WTC11 (cell line): Measurements from ENCODE around the gene OR13C3. TPM values are rescaled to one million over a fixed set of nuclear protein-coding genes. Genes with fewer than 3 reads are reported as not detected.

Source experiments
- ATAC-seq: fragments of 200-7000 bp; cut with Tn5 transposase; 2 replicates; pipeline ENCODE4 v1.10.0; 2021; ENCODE audit warnings: mild to moderate bottlenecking, moderate library complexity
- CTCF ChIA-PET: fragments of 300-600 bp; sonication (Branson Sonifier 250); formaldehyde crosslinking; loops from one replicate; lab custom pipeline; 2021; ENCODE audit warnings: antibody characterized with exemption; lab: Charles Lee
- POLR2A ChIA-PET: fragments of 350-600 bp; sonication (Branson Sonifier 250); formaldehyde crosslinking; loops from one replicate; lab custom pipeline; 2021; ENCODE audit warnings: antibody characterized with exemption; lab: Charles Lee
- DNase-seq: peaks from one replicate; pipeline ENCODE4 v3.0.0; 2021; ENCODE audit warnings: low spot score
- H3K27ac Mint-ChIP-seq: 2 replicates; pipeline ENCODE4 v1.8.0; 2021; ENCODE audit warnings: mixed read lengths
- H3K27me3 Mint-ChIP-seq: 2 replicates; pipeline ENCODE4 v1.8.0; 2021; ENCODE audit warnings: low read depth, mild to moderate bottlenecking, moderate library complexity, mixed read lengths
- H3K36me3 Mint-ChIP-seq: 2 replicates; pipeline ENCODE4 v1.8.0; 2021; ENCODE audit warnings: mixed read lengths
- H3K4me1 Mint-ChIP-seq: 2 replicates; pipeline ENCODE4 v1.8.0; 2022; ENCODE audit warnings: mixed read lengths
- H3K4me3 Mint-ChIP-seq: 2 replicates; pipeline ENCODE4 v1.8.0; 2021; ENCODE audit warnings: mild to moderate bottlenecking, moderate library complexity, mixed read lengths
- H3K9me3 Mint-ChIP-seq: 2 replicates; pipeline ENCODE4 v1.8.0; 2021; ENCODE audit warnings: mixed read lengths
- CREM ChIP-seq: sonication (generic); formaldehyde crosslinking; IDR thresholded peaks from 2 replicates; pipeline ENCODE4 v1.8.1; 2022; ENCODE audit warnings: mild to moderate bottlenecking, missing genetic modification reagents, moderate library complexity
- ESRRA ChIP-seq: sonication (generic); formaldehyde crosslinking; IDR thresholded peaks from 2 replicates; pipeline ENCODE4 v1.8.1; 2022; ENCODE audit warnings: mild to moderate bottlenecking, missing genetic modification reagents, borderline replicate concordance
- GRHL2 ChIP-seq: fragments of 250-450 bp; sonication (Bioruptor Pico); IDR thresholded peaks from 2 replicates; pipeline ENCODE4 v1.8.0; 2022; ENCODE audit warnings: mild to moderate bottlenecking, moderate library complexity; ENCODE audit not compliant: insufficient replicate concordance, severe bottlenecking
- IRF1 ChIP-seq: sonication (generic); formaldehyde crosslinking; IDR thresholded peaks from 2 replicates; pipeline ENCODE4 v1.8.0; 2023; ENCODE audit warnings: missing genetic modification reagents
- JUN ChIP-seq: sonication (generic); formaldehyde crosslinking; IDR thresholded peaks from 2 replicates; pipeline ENCODE4 v1.8.0; 2023; ENCODE audit warnings: mild to moderate bottlenecking, missing genetic modification reagents
- NFATC4 ChIP-seq: fragments of 250-450 bp; sonication (Bioruptor Pico); IDR thresholded peaks from 2 replicates; pipeline ENCODE4 v1.9.0; 2021; ENCODE audit warnings: mild to moderate bottlenecking
- NFE2L1 ChIP-seq: sonication (generic); formaldehyde crosslinking; IDR thresholded peaks from 2 replicates; pipeline ENCODE4 v1.8.1; 2023; ENCODE audit warnings: missing genetic modification reagents
- OVOL2 ChIP-seq: fragments of 250-450 bp; sonication (Bioruptor Pico); IDR thresholded peaks from 2 replicates; pipeline ENCODE4 v1.9.0; 2021; ENCODE audit warnings: mild to moderate bottlenecking, borderline replicate concordance
- PRRX2 ChIP-seq: fragments of 250-450 bp; sonication (Bioruptor Pico); IDR thresholded peaks from 2 replicates; pipeline ENCODE4 v1.8.0; 2021; ENCODE audit warnings: mild to moderate bottlenecking
- RORB ChIP-seq: fragments of 250-450 bp; sonication (Bioruptor Pico); IDR thresholded peaks from 2 replicates; pipeline ENCODE4 v1.9.0; 2021; ENCODE audit warnings: mild to moderate bottlenecking
- SOX15 ChIP-seq: fragments of 250-450 bp; sonication (Bioruptor Pico); IDR thresholded peaks from 2 replicates; pipeline ENCODE4 v1.9.0; 2021; ENCODE audit warnings: mild to moderate bottlenecking
- ZBTB21 ChIP-seq: sonication (generic); formaldehyde crosslinking; IDR thresholded peaks from 2 replicates; pipeline ENCODE4 v1.8.1; 2023; ENCODE audit warnings: mild to moderate bottlenecking, missing genetic modification reagents, borderline replicate concordance
- total RNA-seq: library from RNA; stranded (reverse); gene quantifications from 3 replicates; pipeline ENCODE4 v1.2.3, GENCODE V29; 2021
- TF ChIP-seq, protein P1 (sequence below): sonication (generic); formaldehyde crosslinking; IDR thresholded peaks from 2 replicates; pipeline ENCODE4 v1.8.0; 2023; ENCODE audit warnings: mild to moderate bottlenecking, missing genetic modification reagents
- TF ChIP-seq, protein P2 (sequence below): sonication (generic); formaldehyde crosslinking; conservative IDR thresholded peaks from 2 replicates; pipeline ENCODE4 v1.8.1; 2022; ENCODE audit warnings: mild to moderate bottlenecking, missing genetic modification reagents
- TF ChIP-seq, protein P3 (sequence below): sonication (generic); formaldehyde crosslinking; IDR thresholded peaks from 2 replicates; pipeline ENCODE4 v1.8.0; 2023; ENCODE audit warnings: missing genetic modification reagents, mild to moderate bottlenecking, borderline replicate concordance
- TF ChIP-seq, protein P4 (sequence below): sonication (generic); formaldehyde crosslinking; IDR thresholded peaks from 2 replicates; pipeline ENCODE4 v1.8.1; 2023; ENCODE audit warnings: mild to moderate bottlenecking, missing genetic modification reagents, moderate library complexity
- TF ChIP-seq, protein P5 (sequence below): fragments of 250-450 bp; sonication (Bioruptor Pico); IDR thresholded peaks from 2 replicates; pipeline ENCODE4 v1.9.0; 2021; ENCODE audit warnings: mild to moderate bottlenecking
- TF ChIP-seq, protein P6 (sequence below): fragments of 250-450 bp; sonication (Bioruptor Pico); conservative IDR thresholded peaks from 2 replicates; pipeline ENCODE4 v1.9.0; 2021; ENCODE audit warnings: mild to moderate bottlenecking

Gene OR13C3
- total RNA-seq, 1 experiment from 2014 or later = not detected

GRCh38 chr9:104506565-104506964 is 30.1 kb downstream of the OR13C3 start (continued):
- TF ChIP-seq GRHL2 (CRISPR knock-in tag) = no peak
- TF ChIP-seq, protein P1, sequence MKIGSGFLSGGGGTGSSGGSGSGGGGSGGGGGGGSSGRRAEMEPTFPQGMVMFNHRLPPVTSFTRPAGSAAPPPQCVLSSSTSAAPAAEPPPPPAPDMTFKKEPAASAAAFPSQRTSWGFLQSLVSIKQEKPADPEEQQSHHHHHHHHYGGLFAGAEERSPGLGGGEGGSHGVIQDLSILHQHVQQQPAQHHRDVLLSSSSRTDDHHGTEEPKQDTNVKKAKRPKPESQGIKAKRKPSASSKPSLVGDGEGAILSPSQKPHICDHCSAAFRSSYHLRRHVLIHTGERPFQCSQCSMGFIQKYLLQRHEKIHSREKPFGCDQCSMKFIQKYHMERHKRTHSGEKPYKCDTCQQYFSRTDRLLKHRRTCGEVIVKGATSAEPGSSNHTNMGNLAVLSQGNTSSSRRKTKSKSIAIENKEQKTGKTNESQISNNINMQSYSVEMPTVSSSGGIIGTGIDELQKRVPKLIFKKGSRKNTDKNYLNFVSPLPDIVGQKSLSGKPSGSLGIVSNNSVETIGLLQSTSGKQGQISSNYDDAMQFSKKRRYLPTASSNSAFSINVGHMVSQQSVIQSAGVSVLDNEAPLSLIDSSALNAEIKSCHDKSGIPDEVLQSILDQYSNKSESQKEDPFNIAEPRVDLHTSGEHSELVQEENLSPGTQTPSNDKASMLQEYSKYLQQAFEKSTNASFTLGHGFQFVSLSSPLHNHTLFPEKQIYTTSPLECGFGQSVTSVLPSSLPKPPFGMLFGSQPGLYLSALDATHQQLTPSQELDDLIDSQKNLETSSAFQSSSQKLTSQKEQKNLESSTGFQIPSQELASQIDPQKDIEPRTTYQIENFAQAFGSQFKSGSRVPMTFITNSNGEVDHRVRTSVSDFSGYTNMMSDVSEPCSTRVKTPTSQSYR (CRISPR knock-in tag) = no peak

- DNase-seq (no peak), ATAC-seq (no peak)
- no peaks in the 10 kb centered on the region for H3K36me3 Mint-ChIP-seq
- H3K4me3 Mint-ChIP-seq = no peak within 1 kb of the TSS
- no peak within 1 kb of the TSS for H3K27ac Mint-ChIP-seq
- H3K9me3 Mint-ChIP-seq = no peaks in the 10 kb centered on the region
- POLR2A ChIA-PET = no interaction called here
- no peaks in the 10 kb centered on the region for H3K4me1 Mint-ChIP-seq
- CTCF ChIA-PET = no interaction called here
- no peaks in the 10 kb centered on the region for H3K27me3 Mint-ChIP-seq
- TF ChIP-seq, protein P2, sequence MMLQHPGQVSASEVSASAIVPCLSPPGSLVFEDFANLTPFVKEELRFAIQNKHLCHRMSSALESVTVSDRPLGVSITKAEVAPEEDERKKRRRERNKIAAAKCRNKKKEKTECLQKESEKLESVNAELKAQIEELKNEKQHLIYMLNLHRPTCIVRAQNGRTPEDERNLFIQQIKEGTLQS (CRISPR knock-in tag) = no peak
- TF ChIP-seq, protein P3, sequence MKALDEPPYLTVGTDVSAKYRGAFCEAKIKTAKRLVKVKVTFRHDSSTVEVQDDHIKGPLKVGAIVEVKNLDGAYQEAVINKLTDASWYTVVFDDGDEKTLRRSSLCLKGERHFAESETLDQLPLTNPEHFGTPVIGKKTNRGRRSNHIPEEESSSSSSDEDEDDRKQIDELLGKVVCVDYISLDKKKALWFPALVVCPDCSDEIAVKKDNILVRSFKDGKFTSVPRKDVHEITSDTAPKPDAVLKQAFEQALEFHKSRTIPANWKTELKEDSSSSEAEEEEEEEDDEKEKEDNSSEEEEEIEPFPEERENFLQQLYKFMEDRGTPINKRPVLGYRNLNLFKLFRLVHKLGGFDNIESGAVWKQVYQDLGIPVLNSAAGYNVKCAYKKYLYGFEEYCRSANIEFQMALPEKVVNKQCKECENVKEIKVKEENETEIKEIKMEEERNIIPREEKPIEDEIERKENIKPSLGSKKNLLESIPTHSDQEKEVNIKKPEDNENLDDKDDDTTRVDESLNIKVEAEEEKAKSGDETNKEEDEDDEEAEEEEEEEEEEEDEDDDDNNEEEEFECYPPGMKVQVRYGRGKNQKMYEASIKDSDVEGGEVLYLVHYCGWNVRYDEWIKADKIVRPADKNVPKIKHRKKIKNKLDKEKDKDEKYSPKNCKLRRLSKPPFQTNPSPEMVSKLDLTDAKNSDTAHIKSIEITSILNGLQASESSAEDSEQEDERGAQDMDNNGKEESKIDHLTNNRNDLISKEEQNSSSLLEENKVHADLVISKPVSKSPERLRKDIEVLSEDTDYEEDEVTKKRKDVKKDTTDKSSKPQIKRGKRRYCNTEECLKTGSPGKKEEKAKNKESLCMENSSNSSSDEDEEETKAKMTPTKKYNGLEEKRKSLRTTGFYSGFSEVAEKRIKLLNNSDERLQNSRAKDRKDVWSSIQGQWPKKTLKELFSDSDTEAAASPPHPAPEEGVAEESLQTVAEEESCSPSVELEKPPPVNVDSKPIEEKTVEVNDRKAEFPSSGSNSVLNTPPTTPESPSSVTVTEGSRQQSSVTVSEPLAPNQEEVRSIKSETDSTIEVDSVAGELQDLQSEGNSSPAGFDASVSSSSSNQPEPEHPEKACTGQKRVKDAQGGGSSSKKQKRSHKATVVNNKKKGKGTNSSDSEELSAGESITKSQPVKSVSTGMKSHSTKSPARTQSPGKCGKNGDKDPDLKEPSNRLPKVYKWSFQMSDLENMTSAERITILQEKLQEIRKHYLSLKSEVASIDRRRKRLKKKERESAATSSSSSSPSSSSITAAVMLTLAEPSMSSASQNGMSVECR (CRISPR knock-in tag) = no peak
- no peak for TF ChIP-seq IRF1 (CRISPR knock-in tag)
- TF ChIP-seq ZBTB21 = no peak
- no peak for TF ChIP-seq OVOL2
- TF ChIP-seq, protein P4, sequence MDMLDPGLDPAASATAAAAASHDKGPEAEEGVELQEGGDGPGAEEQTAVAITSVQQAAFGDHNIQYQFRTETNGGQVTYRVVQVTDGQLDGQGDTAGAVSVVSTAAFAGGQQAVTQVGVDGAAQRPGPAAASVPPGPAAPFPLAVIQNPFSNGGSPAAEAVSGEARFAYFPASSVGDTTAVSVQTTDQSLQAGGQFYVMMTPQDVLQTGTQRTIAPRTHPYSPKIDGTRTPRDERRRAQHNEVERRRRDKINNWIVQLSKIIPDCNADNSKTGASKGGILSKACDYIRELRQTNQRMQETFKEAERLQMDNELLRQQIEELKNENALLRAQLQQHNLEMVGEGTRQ = no peak
- TF ChIP-seq, protein P1 (CRISPR knock-in tag) = no peak
- TF ChIP-seq, protein P5, sequence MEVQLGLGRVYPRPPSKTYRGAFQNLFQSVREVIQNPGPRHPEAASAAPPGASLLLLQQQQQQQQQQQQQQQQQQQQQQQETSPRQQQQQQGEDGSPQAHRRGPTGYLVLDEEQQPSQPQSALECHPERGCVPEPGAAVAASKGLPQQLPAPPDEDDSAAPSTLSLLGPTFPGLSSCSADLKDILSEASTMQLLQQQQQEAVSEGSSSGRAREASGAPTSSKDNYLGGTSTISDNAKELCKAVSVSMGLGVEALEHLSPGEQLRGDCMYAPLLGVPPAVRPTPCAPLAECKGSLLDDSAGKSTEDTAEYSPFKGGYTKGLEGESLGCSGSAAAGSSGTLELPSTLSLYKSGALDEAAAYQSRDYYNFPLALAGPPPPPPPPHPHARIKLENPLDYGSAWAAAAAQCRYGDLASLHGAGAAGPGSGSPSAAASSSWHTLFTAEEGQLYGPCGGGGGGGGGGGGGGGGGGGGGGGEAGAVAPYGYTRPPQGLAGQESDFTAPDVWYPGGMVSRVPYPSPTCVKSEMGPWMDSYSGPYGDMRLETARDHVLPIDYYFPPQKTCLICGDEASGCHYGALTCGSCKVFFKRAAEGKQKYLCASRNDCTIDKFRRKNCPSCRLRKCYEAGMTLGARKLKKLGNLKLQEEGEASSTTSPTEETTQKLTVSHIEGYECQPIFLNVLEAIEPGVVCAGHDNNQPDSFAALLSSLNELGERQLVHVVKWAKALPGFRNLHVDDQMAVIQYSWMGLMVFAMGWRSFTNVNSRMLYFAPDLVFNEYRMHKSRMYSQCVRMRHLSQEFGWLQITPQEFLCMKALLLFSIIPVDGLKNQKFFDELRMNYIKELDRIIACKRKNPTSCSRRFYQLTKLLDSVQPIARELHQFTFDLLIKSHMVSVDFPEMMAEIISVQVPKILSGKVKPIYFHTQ = no peak
- TF ChIP-seq NFATC4 (CRISPR knock-in tag) = no peak
- TF ChIP-seq PRRX2 (CRISPR knock-in tag) = no peak
- no peak for TF ChIP-seq JUN
- no peak for TF ChIP-seq ESRRA
- TF ChIP-seq SOX15 (CRISPR knock-in tag) = no peak
- no peak for TF ChIP-seq GRHL2 (CRISPR knock-in tag)
- TF ChIP-seq, protein P6, sequence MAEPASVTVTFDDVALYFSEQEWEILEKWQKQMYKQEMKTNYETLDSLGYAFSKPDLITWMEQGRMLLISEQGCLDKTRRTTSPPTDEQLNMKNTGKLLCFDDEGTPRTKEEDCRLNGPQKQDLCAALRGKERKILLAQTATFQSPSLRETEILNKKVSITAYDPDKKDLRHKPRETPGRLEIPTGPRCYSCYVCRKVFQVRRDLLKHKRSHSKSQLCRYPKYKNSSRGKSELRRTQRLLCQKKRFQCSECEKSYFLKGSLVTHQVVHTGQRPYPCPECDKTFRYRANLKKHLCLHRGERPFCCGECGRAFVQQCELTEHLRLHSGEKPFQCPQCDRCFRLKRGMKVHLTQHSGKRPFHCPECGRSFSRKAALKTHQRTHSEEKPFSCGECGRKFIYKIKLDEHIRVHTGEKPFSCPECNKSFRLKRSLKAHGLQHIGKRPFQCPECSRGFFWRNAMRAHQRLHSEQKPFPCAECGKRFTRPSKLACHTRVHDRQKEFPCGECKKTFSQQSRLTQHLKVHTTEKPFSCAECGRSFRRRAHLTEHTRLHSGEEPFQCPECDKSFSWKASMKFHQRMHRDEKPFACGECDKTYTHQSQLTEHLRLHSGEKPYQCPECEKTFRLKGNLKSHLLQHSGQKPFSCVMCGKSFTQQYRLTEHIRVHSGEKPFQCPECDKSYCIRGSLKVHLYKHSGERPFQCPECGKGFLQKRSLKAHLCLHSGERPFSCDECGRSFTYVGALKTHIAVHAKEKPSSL (CRISPR knock-in tag) = no peak
- no peak for TF ChIP-seq NFE2L1 (CRISPR knock-in tag)
- TF ChIP-seq RORB (CRISPR knock-in tag) = no peak
- no peak for TF ChIP-seq CREM (CRISPR knock-in tag)
Observed at GRCh38 chr9:104503963-104504362, 32.7 kb downstream of the OR13C3 start, which contains the start of gene OR13F1. Gene OR13F1, plus strand, starts transcription at chr9:104504263. Its CDS starts 0 bp downstream, at chr9:104504263.
